Stimulated activated CD8-positive, alpha-beta memory T cell treated with anti-CD3 and anti-CD28 coated beads, Interleukin-4, amount 100 ng/mL, for 1 hour (primary cell): Measurements from ENCODE around the gene TAC4.
"Not testable (repeated sequence)": the region's sequence is repeated elsewhere in the genome, so short reads cannot be mapped to it uniquely, and the experiment has no call there.

ENCODE experiments used
- DNase-seq, 2 donors: peaks; one replicate each; pipeline ENCODE4 v3.0.0-alpha.2; 2020; ENCODE audit warnings: low read depth in 2 of 2, low spot score in 1 of 2

The TAC4 gene

GRCh38 chr17:49843774-49844350, 4.0 kb downstream of the TAC4 start:
- no peak for DNase-seq

- DNase-seq, result no peak
Measured at GRCh38 chr17:49842846-49843245, 5.0 kb downstream of the TAC4 start.

GRCh38 chr17:49842371-49842770, 5.5 kb downstream of the TAC4 start:
- no peak for DNase-seq

GRCh38 chr17:49841548-49841947, 6.3 kb downstream of the TAC4 start:
- no peak for DNase-seq

- DNase-seq, result no peak
Measured at GRCh38 chr17:49839455-49839854, 8.4 kb downstream of the TAC4 start.

GRCh38 chr17:49836111-49837030, 11.5 kb downstream of the TAC4 start:
- no peak for DNase-seq

- DNase-seq, result no peak
Measured at GRCh38 chr17:49835472-49835871, 12.4 kb downstream of the TAC4 start.

GRCh38 chr17:49834118-49834743, 13.6 kb downstream of the TAC4 start:
- DNase-seq, result no peak

GRCh38 chr17:49832840-49833599, 14.8 kb downstream of the TAC4 start:
- no peak for DNase-seq

- DNase-seq, result no peak
Measured at GRCh38 chr17:49830605-49831004, 17.3 kb downstream of the TAC4 start.

GRCh38 chr17:49829026-49829425, 18.8 kb downstream of the TAC4 start:
- DNase-seq, result no peak

GRCh38 chr17:49828325-49828724, 19.5 kb downstream of the TAC4 start:
- DNase-seq, result not testable (repeated sequence)

- DNase-seq, result no peak
Measured at GRCh38 chr17:49825645-49826044, 22.2 kb downstream of the TAC4 start.

GRCh38 chr17:49823614-49824013, 24.3 kb downstream of the TAC4 start:
- DNase-seq, result no peak

- no peak for DNase-seq
Measured at GRCh38 chr17:49822829-49823228, 25.0 kb downstream of the TAC4 start.

- DNase-seq, result no peak
Measured at GRCh38 chr17:49821916-49822315, 26.0 kb downstream of the TAC4 start.

GRCh38 chr17:49821466-49821865, 26.4 kb downstream of the TAC4 start:
- no peak for DNase-seq

- no peak for DNase-seq
Measured at GRCh38 chr17:49820773-49821172, 27.1 kb downstream of the TAC4 start.

GRCh38 chr17:49819651-49820050, 28.2 kb downstream of the TAC4 start:
- DNase-seq, result no peak

- no peak for DNase-seq
Measured at GRCh38 chr17:49819138-49819537, 28.7 kb downstream of the TAC4 start.

GRCh38 chr17:49817993-49818392, 29.9 kb downstream of the TAC4 start:
- peak in 1 of 2 donors; percentile 23 for DNase-seq
